Measurements from ENCODE around the gene AJM1.
A peak's percentile ranks its signal among the peaks of the same experiment; 100 is the strongest.
"Not testable (repeated sequence)": the region's sequence is repeated elsewhere in the genome, so short reads cannot be mapped to it uniquely, and the experiment has no call there.

The AJM1 gene

GRCh38 chr9:136883670-136884069 is 41.4 kb downstream of the AJM1 start:
- not testable (repeated sequence) for H3K4me3 Mint-ChIP-seq; DNase-seq; H3K27ac Mint-ChIP-seq; H3K9me3 Mint-ChIP-seq; H3K27me3 Mint-ChIP-seq; ATAC-seq (replicated peaks)
- Mint-ChIP-seq H3K36me3 (ENCODE audit: insufficient read depth) (peaks cover 25% of the 10 kb centered on the region), H3K4me1 (ENCODE audit: low read depth in 2 of 2) (peaks cover 27 to 28% of the 10 kb centered on the region in 2 donors)

GRCh38 chr9:136885950-136886578 is 43.8 kb downstream of the AJM1 start, which contains the start of gene TRAF2:
TSS of gene TRAF2 (plus strand) at chr9:136886516. CDS start at chr9:136898741, 12,225 bp downstream.
- H3K36me3 Mint-ChIP-seq (ENCODE audit: insufficient read depth): peaks cover 30% of the 10 kb centered on the region
- H3K4me1 Mint-ChIP-seq (ENCODE audit: low read depth in 2 of 2): peaks cover 26 to 27% of the 10 kb centered on the region in 2 donors
- DNase-seq (peak; percentile 94 to 97 (median 94)), ATAC-seq (replicated peaks) (peak; percentile 85)
- H3K27me3 Mint-ChIP-seq: no peaks in the 10 kb centered on the region
- peak within 1 kb of the TSS; percentile 80 to 84 for H3K4me3 Mint-ChIP-seq
- no peaks in the 10 kb centered on the region for H3K9me3 Mint-ChIP-seq
- peak within 1 kb of the TSS; percentile 89 to 97 for H3K27ac Mint-ChIP-seq

DNA sequence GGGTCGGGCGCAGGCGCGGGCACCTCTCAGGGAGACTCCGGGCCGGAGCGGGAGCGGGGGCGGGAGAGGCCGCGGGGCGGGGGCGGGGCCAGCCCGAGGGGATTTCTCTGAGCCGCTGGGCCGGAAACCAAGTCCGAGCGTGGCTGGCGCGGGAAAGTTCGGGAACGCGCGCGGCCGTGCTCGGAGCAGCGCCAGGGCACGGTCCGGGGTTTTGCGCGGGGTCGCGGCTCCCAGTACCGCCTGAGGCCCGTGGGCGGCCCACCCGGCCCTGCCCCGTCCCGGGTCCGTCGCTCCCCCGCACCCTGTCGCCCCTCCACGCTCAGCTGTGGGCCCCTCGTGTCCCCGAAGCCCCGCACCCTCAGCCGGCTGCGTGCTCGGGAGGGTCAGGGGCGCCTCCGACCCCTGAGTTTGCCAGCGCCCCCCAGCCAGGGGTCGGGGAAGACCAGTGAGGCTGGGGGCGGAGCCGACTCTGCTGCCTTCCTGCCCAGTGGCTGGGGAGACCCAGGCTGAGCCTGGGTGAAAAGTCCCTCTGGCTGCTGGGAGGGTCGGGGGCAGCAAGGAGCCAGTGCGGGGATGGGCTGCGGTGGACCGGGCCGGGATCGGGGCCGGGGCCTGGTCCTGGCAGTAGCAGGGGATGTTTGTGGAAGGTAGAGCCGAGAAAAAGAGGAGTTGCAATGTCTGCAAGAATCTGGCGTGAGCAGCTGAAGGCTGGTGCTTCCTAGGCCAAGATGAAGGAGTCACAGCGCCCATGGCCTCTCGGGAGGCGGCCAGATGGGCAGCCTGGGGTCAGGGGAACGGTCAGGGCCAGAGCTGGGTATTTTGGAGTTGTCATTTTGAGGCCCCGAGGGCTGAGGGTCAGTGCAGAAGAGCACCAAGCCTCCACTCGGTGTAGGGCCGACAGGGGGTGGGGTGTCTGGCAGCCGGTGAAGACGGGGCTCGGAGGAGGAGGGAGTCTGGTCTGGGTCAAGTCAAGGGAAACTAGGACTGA is 44.6 kb downstream of the AJM1 start:
- H3K36me3 Mint-ChIP-seq (ENCODE audit: insufficient read depth): peaks cover 37% of the 10 kb centered on the region
- peaks cover 20 to 22% of the 10 kb centered on the region in 2 donors for H3K4me1 Mint-ChIP-seq (ENCODE audit: low read depth in 2 of 2)
- H3K9me3 Mint-ChIP-seq: no peaks in the 10 kb centered on the region
- peak overlapping the region; percentile 89 to 97 for H3K27ac Mint-ChIP-seq
- H3K27me3 Mint-ChIP-seq: no peaks in the 10 kb centered on the region
- peak overlapping the region; percentile 80 to 84 for H3K4me3 Mint-ChIP-seq
- DNase-seq (peak; percentile 20 to 71 (median 69)), ATAC-seq (replicated peaks) (peak; percentile 55)

- no peaks in the 10 kb centered on the region for H3K9me3 Mint-ChIP-seq
- H3K27me3 Mint-ChIP-seq: no peaks in the 10 kb centered on the region
- ATAC-seq (replicated peaks) (no peak), DNase-seq (no peak)
- peaks cover 30% of the 10 kb centered on the region for H3K36me3 Mint-ChIP-seq (ENCODE audit: insufficient read depth)
- no peak overlapping the region for H3K4me3 Mint-ChIP-seq
- peak overlapping the region in 1 of 2 donors; percentile 97 for H3K27ac Mint-ChIP-seq
- peaks cover 13 to 15% of the 10 kb centered on the region in 2 donors for H3K4me1 Mint-ChIP-seq (ENCODE audit: low read depth in 2 of 2)
These were observed 46.2 kb downstream of the AJM1 start for GRCh38 chr9:136888454-136888853.

GRCh38 chr9:136889858-136890257 is 47.6 kb downstream of the AJM1 start:
- Mint-ChIP-seq H3K4me1 (ENCODE audit: low read depth in 2 of 2) (peaks cover 20 to 24% of the 10 kb centered on the region in 2 donors), H3K27ac (peak overlapping the region in 1 of 2 donors; percentile 67), H3K4me3 (no peak overlapping the region), H3K9me3 (no peaks in the 10 kb centered on the region), H3K27me3 (no peaks in the 10 kb centered on the region), H3K36me3 (ENCODE audit: insufficient read depth) (peaks cover 36% of the 10 kb centered on the region)
- ATAC-seq (replicated peaks): no peak
- no peak for DNase-seq

DNA sequence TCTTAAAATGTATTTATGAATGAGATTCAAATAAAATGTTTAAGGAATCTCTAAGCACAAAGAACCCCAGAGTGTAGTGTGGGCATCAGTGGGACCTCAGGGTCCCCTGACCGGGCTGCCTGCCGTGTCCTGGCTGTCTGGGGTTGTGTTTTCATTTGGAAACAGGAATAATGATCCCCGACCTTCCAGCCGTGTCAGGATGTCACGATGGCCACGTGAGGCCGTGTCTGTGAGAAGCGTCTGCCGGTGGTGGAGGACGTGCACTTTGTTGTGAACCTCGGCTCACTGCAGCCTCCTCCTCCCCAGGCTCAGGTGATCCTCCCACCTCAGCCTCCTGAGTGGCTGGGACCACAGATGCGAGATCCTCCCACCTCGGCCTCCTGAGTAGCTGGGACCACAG is 48.4 kb downstream of the AJM1 start:
- H3K9me3 Mint-ChIP-seq: no peaks in the 10 kb centered on the region

More for the DNA sequence above, 48.4 kb downstream of the AJM1 start:
- no peak for ATAC-seq (replicated peaks)
- H3K27ac Mint-ChIP-seq: no peak overlapping the region
- peaks cover 30% of the 10 kb centered on the region for H3K36me3 Mint-ChIP-seq (ENCODE audit: insufficient read depth)
- no peak for DNase-seq
- H3K4me1 Mint-ChIP-seq (ENCODE audit: low read depth in 2 of 2): peaks cover 21 to 24% of the 10 kb centered on the region in 2 donors
- no peaks in the 10 kb centered on the region for H3K27me3 Mint-ChIP-seq
- H3K4me3 Mint-ChIP-seq: no peak overlapping the region
